Skeletal muscle satellite cell (primary cell): Measurements from ENCODE around the gene TCF19.

Experiments
- H3K27me3 ChIP-seq: 2 replicates; pipeline ENCODE4 v1.7.0; 2013; ENCODE audit warnings: low read length; ENCODE audit not compliant: control insufficient read depth, insufficient read depth
- H3K36me3 ChIP-seq: 2 replicates; pipeline ENCODE4 v1.7.0; 2013; ENCODE audit warnings: mild to moderate bottlenecking, control low read depth, low read length; ENCODE audit not compliant: insufficient read depth
- H3K4me1 ChIP-seq: 2 replicates; pipeline ENCODE4 v1.7.0; 2013; ENCODE audit warnings: low read length; ENCODE audit not compliant: control insufficient read depth, insufficient read depth
- H3K4me2 ChIP-seq: 2 replicates; pipeline ENCODE4 v1.7.0; 2013; ENCODE audit warnings: mild to moderate bottlenecking, low read length
- H3K4me3 ChIP-seq: 2 replicates; pipeline ENCODE4 v1.7.0; 2013; ENCODE audit warnings: low read length
- H3K9ac ChIP-seq: 2 replicates; pipeline ENCODE4 v1.7.0; 2013; ENCODE audit warnings: mild to moderate bottlenecking, low read depth, low read length, moderate library complexity
- H3K9me3 ChIP-seq: replicated peaks from 2 replicates; pipeline ENCODE4 v1.7.0; 2013; ENCODE audit warnings: mild to moderate bottlenecking, control low read depth, low read length

Gene TCF19

DNA sequence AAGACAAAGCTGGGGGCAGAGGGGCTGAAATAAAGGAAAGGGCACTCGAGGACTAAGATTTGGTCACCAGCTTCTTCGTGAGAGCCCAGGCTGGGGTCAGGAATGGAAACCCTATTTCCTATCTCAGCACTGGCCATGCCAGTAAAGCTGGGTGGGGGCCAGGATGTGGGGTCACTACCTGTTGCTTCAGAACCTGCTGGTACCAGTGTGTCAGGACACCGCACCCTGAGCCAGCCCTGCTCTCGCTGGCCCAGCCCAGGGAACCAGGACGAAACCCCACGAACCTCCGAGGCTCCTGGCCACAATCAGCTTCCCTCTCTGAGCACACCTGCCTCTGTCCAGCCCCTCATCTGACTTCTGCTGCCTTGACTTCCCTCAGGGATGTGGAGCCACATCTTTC is 40.2 kb upstream of the TCF19 start:
- H3K36me3 ChIP-seq, result no peaks in the 10 kb centered on the region
- no peak overlapping the region for H3K4me2 ChIP-seq
- no peaks in the 10 kb centered on the region for H3K27me3 ChIP-seq
- peaks cover 34% of the 10 kb centered on the region for H3K4me1 ChIP-seq
- no peaks in the 10 kb centered on the region for H3K9me3 ChIP-seq
- H3K9ac ChIP-seq, result no peak overlapping the region
- H3K4me3 ChIP-seq, result no peak overlapping the region

DNA sequence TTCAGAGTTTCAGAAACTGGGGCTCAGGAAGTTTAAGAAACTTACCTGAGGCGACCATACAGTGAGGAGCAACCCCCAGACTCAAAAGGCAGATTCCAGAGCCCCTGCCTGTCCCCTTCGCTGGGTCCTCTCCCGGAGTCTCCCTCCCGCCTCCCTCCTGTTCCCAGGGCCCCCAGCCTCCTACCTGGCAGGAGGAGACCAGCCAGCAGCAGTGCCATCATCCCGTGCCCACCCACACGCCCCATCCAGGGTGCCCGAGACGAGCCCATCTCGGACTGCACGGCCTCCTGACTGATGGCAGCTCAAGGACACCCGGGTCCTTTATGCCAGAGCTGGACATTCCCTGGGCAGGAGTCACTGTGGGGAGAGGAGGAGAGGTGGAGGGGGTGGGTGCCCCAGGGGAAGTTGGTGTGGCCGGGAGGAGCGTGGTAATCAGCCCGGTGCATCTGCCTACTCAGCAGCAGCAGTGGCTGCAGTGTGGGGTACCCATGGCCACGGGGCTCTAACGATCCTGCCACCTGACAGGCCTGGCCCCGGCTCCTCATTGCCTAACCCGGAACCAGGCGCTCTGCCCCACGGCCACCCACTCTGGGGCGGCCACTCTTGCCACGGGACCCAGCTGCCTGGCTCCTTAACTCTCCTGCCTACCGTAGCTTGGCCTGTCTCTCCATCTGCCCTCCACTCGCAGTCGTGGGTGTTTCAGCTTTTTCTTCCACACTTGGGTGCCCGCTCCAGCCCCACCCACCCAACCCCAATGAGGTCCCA is 38.1 kb upstream of the TCF19 start, which contains the start of gene CDSN:
Gene CDSN (minus strand): TSS at position 296 of the 765 bp plus-strand sequence. CDS start 27 bp downstream, at position 269.
- H3K4me1 ChIP-seq, result peaks cover 23% of the 10 kb centered on the region
- no peaks in the 10 kb centered on the region for H3K36me3 ChIP-seq
- no peaks in the 10 kb centered on the region for H3K27me3 ChIP-seq
- no peak within 1 kb of the TSS for H3K4me2 ChIP-seq
- no peak within 1 kb of the TSS for H3K9ac ChIP-seq
- no peak within 1 kb of the TSS for H3K4me3 ChIP-seq
- no peaks in the 10 kb centered on the region for H3K9me3 ChIP-seq

DNA sequence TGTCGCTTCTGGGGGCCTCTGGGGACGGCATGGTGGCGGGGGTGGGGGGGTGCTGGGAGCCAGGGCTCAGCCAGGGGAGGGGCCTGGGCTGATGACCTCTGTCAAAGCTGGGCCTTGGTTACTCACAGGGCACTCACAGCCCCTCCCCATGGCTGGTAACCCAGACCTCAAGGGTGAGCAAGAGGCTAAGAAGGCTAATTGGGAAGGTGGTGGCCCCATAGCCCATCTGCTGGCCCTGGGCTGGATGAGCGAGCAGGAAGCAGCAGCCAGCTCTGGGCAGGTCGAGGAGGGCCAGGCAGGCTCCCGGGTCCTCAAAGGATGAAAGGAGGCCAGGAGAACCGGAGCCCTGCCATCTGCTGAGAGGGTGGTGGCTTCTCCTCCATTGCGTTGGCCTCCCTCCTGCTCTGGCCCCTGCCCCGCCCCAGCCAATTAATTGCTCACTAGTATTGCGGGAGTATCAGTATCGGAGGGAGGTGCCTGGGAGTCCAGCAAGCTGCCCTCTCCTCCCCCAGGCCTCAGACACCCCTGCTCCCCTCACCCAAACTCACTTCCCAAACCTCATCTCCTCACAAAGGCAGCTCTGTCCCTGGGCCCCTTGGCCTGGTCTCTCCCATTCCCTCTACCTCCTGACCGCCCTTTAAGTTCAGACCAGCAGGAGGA is 37.1 kb upstream of the TCF19 start:
- Histone ChIP-seq H3K9me3 (no peaks in the 10 kb centered on the region), H3K9ac (no peak overlapping the region), H3K4me3 (no peak overlapping the region), H3K27me3 (no peaks in the 10 kb centered on the region), H3K4me2 (no peak overlapping the region), H3K36me3 (no peaks in the 10 kb centered on the region), H3K4me1 (peaks cover 28% of the 10 kb centered on the region)

DNA sequence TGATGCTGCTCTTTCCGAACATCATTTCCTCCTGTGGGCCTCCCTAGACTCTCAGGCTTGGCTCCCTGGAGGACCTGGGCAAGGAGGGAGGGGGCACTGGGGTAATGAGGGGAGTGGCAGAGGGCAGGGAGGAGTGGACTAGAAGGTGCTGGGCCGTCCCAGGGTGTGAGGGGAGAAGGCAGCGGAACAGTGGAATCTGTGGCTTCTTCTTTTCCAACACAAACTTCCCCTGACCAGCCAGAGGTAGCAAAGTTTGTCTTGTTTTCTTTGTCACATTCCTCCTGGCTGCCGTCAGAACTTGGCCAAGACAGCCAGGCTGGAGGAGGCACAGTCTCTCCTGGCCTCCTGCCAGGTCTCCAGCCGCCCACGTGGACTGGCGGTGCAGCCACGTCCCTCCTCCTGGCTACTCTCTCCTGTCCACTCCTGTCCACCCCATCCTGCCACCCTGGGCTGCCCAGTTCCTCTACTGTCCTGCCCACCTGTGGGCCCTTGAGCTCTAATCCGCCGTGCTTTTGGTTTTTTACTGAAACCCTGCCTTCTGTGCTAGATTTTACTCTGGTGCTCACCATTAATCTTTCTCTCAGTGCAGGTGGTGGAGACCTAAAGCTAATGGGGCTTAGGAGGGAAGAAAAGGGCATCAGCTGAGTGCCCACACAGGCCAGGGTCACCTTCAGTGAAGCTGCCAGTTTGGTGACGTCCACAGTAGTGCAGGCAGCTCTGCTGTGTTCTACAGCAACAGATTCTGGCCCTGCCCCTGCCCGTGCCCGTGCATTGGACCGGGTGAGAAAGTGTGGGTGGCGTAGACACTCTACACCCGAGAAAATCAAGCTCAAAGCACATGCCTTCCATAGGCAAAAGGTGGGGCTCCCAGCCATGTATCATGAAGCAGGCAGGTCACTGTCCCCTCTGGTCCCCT is 35.3 kb upstream of the TCF19 start:
- peak overlapping the region; percentile 54 for H3K4me2 ChIP-seq
- H3K9ac ChIP-seq, result peak overlapping the region; percentile 38
- H3K4me3 ChIP-seq, result peak overlapping the region; percentile 49
- H3K4me1 ChIP-seq, result peaks cover 30% of the 10 kb centered on the region
- H3K9me3 ChIP-seq, result no peaks in the 10 kb centered on the region
- no peaks in the 10 kb centered on the region for H3K27me3 ChIP-seq
- no peaks in the 10 kb centered on the region for H3K36me3 ChIP-seq

DNA sequence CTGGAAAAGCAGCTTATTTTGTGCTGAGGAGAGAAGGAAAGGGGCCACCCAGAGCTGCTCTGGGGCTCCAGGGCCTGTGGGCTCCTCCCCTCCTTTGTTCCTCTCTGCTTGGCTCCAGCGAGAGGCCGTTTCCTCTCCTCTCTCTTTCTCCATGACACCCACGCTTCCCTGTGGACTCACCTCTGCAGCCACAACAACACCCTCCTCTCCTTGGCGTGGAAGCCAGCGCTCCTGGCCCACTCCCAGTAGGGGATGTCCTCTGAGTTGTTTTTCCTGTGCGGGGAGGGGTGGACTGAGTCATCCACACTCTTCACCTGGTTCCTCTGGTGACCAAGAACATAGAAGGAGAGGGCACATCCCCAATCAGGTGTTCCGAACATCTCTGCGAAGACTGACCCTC is 33.2 kb upstream of the TCF19 start:
- peaks cover 30% of the 10 kb centered on the region for H3K4me1 ChIP-seq

DNA sequence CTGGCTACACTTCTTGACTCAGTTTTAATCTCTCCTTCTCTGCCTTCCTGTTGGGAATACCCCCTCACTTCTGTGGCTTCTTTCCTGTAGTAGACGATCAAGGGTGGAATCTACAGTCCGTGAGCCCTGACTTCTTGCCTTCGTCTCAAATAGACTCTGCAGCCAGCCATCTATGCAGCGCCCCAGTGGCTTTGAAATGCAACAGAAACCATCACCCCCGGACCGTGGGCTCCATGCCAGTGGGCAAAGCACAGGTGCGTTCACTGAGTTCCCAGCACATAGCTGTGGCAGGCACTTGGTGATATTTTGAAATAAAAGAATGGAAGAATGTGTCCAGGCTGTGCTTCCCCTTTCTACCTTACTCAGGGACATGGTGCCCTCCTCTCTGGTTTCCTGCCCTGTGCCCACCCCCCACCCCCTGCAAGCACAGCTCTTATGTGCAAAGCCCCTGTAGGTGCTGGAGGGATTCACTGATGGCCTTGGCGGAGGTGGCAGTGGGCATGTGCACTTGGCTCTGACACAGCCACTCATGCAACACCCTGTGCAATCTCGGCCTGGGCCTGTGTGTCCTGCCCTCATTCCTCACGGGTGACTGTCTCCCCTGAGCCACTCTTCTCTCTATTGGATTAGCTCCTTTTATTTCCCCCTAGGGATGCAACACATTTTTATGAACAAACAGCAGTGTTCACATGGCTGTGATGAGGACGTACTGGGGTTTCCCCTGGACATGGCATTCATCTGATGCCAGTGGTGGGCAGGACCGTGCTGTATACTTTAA is 32.6 kb upstream of the TCF19 start:
- Histone ChIP-seq H3K4me3 (no peak overlapping the region), H3K9ac (no peak overlapping the region)

More for the DNA sequence above, 33.2 kb upstream of the TCF19 start:
- H3K4me3 ChIP-seq, result no peak overlapping the region
- no peak overlapping the region for H3K9ac ChIP-seq
- no peak overlapping the region for H3K4me2 ChIP-seq
- H3K36me3 ChIP-seq, result no peaks in the 10 kb centered on the region
- no peaks in the 10 kb centered on the region for H3K9me3 ChIP-seq
- H3K27me3 ChIP-seq, result peaks cover 4% of the 10 kb centered on the region

DNA sequence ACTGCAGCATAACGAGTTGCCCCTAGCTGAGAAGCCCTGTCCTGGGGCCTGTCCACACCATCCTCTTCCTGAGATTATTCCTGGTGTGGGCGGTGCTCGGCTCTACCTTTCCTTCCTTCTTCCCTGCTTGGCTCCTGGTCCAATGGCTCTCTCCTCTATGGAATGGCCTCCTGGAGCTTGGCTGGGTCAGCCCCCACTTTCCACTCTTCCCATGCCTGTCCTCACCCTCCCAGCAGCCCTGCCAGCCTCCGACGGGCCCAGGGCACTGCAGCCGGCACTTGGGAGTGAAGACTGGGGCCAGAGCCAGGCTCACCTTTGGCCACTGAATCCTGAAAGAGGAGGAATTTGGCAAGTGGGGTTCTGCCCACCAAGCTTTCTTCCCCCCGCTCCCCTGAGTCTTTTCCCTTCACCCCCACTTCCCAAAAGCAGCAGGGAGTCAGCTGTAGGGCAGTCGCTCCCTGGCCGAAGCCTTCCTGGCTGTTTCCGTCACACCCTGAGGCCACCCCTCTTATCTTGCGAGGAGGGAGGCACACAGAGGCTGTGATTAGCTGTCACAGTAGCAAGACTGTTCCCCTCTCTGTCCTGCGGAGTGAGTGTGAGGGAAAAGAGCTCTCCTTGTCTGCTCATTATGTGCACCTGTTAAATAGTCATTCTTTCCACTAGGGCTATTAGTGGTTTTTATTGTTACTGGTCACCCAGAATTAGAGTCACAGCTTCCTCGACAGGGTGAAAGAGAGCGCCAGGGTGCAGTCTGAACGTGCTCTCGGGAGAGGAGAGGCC is 31.8 kb upstream of the TCF19 start:
- Histone ChIP-seq H3K36me3 (no peaks in the 10 kb centered on the region), H3K27me3 (peaks cover 4% of the 10 kb centered on the region), H3K4me3 (no peak overlapping the region), H3K4me1 (peaks cover 30% of the 10 kb centered on the region), H3K9ac (no peak overlapping the region), H3K4me2 (no peak overlapping the region), H3K9me3 (no peaks in the 10 kb centered on the region)

More for the DNA sequence above, 32.6 kb upstream of the TCF19 start:
- Histone ChIP-seq H3K36me3 (no peaks in the 10 kb centered on the region), H3K4me2 (no peak overlapping the region), H3K4me1 (peaks cover 30% of the 10 kb centered on the region), H3K27me3 (peaks cover 4% of the 10 kb centered on the region), H3K9me3 (no peaks in the 10 kb centered on the region)

DNA sequence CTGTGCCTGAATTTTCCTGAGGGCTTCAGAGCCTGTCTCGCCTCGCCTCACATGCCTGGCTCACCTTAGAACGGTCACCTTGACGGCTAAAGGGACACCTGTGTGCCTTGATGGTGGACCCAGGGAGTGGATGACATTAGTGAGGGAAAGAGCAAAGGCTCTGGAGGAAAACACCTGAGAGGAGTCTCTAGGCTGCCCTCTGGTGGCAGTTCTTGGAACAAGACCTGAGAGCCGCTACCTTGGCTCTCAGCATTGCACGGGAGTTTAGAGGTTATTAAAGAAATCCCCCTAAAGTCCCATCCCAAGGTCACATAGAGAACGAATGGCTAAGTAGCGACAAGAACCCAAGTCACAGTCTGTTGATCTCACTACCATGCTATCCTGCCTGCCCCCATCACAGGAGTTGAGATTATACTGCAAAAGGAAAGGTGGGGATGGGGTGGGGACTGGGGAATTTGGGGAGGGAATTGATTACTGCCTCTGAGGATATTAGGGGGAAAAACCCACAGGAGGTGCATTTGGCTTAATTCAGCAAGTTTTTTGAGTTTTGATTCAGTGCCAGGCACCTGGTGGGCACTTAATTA is 30.2 kb upstream of the TCF19 start:
- Histone ChIP-seq H3K9ac (no peak overlapping the region), H3K36me3 (no peaks in the 10 kb centered on the region), H3K27me3 (peaks cover 4% of the 10 kb centered on the region), H3K9me3 (no peaks in the 10 kb centered on the region), H3K4me2 (no peak overlapping the region), H3K4me3 (no peak overlapping the region), H3K4me1 (peaks cover 19% of the 10 kb centered on the region)

DNA sequence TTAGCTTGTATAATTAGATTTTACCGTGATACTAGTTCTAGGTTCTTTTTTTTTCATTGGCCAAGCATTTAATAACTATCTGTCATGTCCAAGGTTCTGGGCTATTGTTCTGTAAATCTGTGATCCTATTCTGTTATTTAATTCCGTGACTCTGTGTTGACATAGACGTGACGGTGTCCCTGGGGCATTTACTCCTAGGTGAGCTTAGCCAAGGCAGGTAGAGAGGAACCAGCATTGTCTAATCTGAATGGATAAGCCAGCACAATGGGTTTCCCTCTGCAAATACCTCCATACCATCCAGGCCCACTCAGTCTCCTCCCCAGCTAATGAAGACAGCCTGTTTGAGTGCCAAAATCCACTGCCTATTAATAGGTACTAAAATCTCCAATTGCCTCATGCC is 29.3 kb upstream of the TCF19 start:
- Histone ChIP-seq H3K9ac (no peak overlapping the region), H3K4me1 (peaks cover 17% of the 10 kb centered on the region), H3K4me3 (no peak overlapping the region), H3K4me2 (no peak overlapping the region), H3K36me3 (no peaks in the 10 kb centered on the region), H3K9me3 (no peaks in the 10 kb centered on the region), H3K27me3 (peaks cover 4% of the 10 kb centered on the region)

DNA sequence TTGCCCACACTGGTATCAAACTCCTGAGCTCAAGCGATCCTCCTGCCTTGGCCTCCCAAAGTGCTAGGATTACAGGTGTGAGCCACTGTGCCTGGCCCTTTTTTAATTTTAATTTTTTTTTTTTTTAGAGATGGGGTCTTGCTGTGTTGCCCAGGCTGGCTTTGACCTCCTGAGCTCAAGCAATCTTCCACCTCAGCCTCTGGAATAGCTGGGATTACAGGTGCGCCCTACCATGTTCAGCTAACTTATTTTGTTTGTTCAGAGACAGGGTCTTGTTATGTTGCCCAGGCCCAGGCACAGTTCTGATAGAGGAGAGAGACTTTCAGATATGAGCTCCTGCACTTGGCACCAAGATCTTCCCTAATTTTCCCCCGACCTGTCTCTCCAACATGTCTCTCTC is 27.6 kb upstream of the TCF19 start:
- Histone ChIP-seq H3K27me3 (peaks cover 4% of the 10 kb centered on the region), H3K4me3 (no peak overlapping the region), H3K9me3 (no peaks in the 10 kb centered on the region), H3K9ac (no peak overlapping the region), H3K36me3 (no peaks in the 10 kb centered on the region), H3K4me1 (peaks cover 7% of the 10 kb centered on the region), H3K4me2 (no peak overlapping the region)
